ENCODE measurements around the gene VGF. TPM values are rescaled to one million over a fixed set of nuclear protein-coding genes. Genes with fewer than 3 reads are reported as not detected.

The VGF gene
- total and polyA plus RNA-seq, 2 experiments from 2014 or later, result 3.0 to 4.4 TPM

GRCh38 chr7:101140746-101141382 lies 24.5 kb downstream of the VGF start:
- peaks cover 12% of the 10 kb centered on the region for H3K4me1 Mint-ChIP-seq
- peaks cover 14% of the 10 kb centered on the region for H3K27me3 Mint-ChIP-seq (ENCODE audit: insufficient read depth, low read depth, poor library complexity)
- no peak for DNase-seq (ENCODE audit: low spot score)
- TF ChIP-seq ZNF462 (CRISPR knock-in tag; IDR thresholded peaks at IDR 0.05) (no peak), JUNB (IDR thresholded peaks at IDR 0.05; ENCODE audit: unreplicated experiment) (no peak), POLR2AphosphoS5 (IDR thresholded peaks at IDR 0.05; ENCODE audit: low read depth) (no peak), STAT1 (IDR thresholded peaks at IDR 0.05; ENCODE audit: unreplicated experiment) (no peak), ETS1 (IDR thresholded peaks at IDR 0.05) (no peak), EZH2 (IDR thresholded peaks at IDR 0.05; ENCODE audit: low read depth, unreplicated experiment) (no peak), ZNF331 (CRISPR knock-in tag; IDR thresholded peaks at IDR 0.05; ENCODE audit: low read depth) (no peak), NANOG (IDR thresholded peaks at IDR 0.05; ENCODE audit: borderline replicate concordance) (no peak), ZNF114 (CRISPR knock-in tag; IDR thresholded peaks at IDR 0.05) (no peak), CREB1 (CRISPR knock-in tag; IDR thresholded peaks at IDR 0.05; ENCODE audit: low read depth) (no peak)
- TF ChIP-seq, protein P1, sequence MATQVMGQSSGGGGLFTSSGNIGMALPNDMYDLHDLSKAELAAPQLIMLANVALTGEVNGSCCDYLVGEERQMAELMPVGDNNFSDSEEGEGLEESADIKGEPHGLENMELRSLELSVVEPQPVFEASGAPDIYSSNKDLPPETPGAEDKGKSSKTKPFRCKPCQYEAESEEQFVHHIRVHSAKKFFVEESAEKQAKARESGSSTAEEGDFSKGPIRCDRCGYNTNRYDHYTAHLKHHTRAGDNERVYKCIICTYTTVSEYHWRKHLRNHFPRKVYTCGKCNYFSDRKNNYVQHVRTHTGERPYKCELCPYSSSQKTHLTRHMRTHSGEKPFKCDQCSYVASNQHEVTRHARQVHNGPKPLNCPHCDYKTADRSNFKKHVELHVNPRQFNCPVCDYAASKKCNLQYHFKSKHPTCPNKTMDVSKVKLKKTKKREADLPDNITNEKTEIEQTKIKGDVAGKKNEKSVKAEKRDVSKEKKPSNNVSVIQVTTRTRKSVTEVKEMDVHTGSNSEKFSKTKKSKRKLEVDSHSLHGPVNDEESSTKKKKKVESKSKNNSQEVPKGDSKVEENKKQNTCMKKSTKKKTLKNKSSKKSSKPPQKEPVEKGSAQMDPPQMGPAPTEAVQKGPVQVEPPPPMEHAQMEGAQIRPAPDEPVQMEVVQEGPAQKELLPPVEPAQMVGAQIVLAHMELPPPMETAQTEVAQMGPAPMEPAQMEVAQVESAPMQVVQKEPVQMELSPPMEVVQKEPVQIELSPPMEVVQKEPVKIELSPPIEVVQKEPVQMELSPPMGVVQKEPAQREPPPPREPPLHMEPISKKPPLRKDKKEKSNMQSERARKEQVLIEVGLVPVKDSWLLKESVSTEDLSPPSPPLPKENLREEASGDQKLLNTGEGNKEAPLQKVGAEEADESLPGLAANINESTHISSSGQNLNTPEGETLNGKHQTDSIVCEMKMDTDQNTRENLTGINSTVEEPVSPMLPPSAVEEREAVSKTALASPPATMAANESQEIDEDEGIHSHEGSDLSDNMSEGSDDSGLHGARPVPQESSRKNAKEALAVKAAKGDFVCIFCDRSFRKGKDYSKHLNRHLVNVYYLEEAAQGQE (IDR thresholded peaks at IDR 0.05; ENCODE audit: unreplicated experiment), result no peak
- TF ChIP-seq, protein P2, sequence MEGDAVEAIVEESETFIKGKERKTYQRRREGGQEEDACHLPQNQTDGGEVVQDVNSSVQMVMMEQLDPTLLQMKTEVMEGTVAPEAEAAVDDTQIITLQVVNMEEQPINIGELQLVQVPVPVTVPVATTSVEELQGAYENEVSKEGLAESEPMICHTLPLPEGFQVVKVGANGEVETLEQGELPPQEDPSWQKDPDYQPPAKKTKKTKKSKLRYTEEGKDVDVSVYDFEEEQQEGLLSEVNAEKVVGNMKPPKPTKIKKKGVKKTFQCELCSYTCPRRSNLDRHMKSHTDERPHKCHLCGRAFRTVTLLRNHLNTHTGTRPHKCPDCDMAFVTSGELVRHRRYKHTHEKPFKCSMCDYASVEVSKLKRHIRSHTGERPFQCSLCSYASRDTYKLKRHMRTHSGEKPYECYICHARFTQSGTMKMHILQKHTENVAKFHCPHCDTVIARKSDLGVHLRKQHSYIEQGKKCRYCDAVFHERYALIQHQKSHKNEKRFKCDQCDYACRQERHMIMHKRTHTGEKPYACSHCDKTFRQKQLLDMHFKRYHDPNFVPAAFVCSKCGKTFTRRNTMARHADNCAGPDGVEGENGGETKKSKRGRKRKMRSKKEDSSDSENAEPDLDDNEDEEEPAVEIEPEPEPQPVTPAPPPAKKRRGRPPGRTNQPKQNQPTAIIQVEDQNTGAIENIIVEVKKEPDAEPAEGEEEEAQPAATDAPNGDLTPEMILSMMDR (conservative IDR thresholded peaks at IDR 0.05; ENCODE audit: low read depth in 2 of 2), result no peak
- no peaks in the 10 kb centered on the region for H4K20me1 ChIP-seq (replicated peaks; ENCODE audit: insufficient read depth)
- H3K4me2 ChIP-seq, result no peak overlapping the region
- H3K36me3 ChIP-seq (ENCODE audit: insufficient read depth), result no peaks in the 10 kb centered on the region
- H3K79me2 ChIP-seq (replicated peaks; ENCODE audit: insufficient read depth), result no peaks in the 10 kb centered on the region
- H3K9me3 Mint-ChIP-seq, result no peaks in the 10 kb centered on the region
- no peaks in the 10 kb centered on the region; the same call in 1 of the 2 replicates for H3F3A ChIP-seq (replicated peaks; ENCODE audit: low read depth)
- ATAC-seq, result no peak
- H3K4me3 Mint-ChIP-seq, result no peak overlapping the region
- no peak overlapping the region for H3K27ac ChIP-seq (ENCODE audit: low read depth)
- no peak overlapping the region for H3K27ac Mint-ChIP-seq
- H3K4me1 ChIP-seq (ENCODE audit: insufficient read depth), result peaks cover 11% of the 10 kb centered on the region
- H3K4me3 ChIP-seq, result no peak overlapping the region
- no peaks in the 10 kb centered on the region for H3K36me3 Mint-ChIP-seq (ENCODE audit: low read depth)
- H3K9me2 ChIP-seq (ENCODE audit: insufficient read depth), result no peaks in the 10 kb centered on the region
- peak overlapping the region; percentile 80; the same call in 1 of the 2 replicates for H2AFZ ChIP-seq
- no peaks in the 10 kb centered on the region for H3K27me3 ChIP-seq (ENCODE audit: insufficient read depth)
